ENCODE data around the gene KCNQ1.
A peak's percentile ranks its signal among the peaks of the same experiment; 100 is the strongest.

KCNQ1 gene

GRCh38 chr11:2898366-2899079 is 453.7 kb downstream of the KCNQ1 start:
- peak; percentile 39 for DNase-seq
